Measurements from ENCODE around the gene HSD17B4. TPM values are rescaled to one million over a fixed set of nuclear protein-coding genes. Genes with fewer than 3 reads are reported as not detected.

HSD17B4 gene
- total and polyA plus RNA-seq, 9 of the 15 experiments (the other 6 are each of a cell fraction or from before 2014, with no cell fraction given) = 50.6 to 187 (median 94.6) TPM

GRCh38 chr5:119554597-119554996 is 102.3 kb downstream of the HSD17B4 start:
- no peak overlapping the region for H3K9ac ChIP-seq (ENCODE audit: insufficient read depth in 1 of 2, low read depth in 2 of 2, low read length in 2 of 2)
- H3K27me3 ChIP-seq (ENCODE audit: control insufficient read depth in 2 of 2, insufficient read depth in 2 of 2, low read length in 2 of 2) = no peaks in the 10 kb centered on the region
- H3K9me3 ChIP-seq (replicated peaks; ENCODE audit: control insufficient read depth, insufficient read depth, low read depth, low read length) = no peaks in the 10 kb centered on the region
- no peaks in the 10 kb centered on the region for H4K20me1 ChIP-seq (replicated peaks; ENCODE audit: control insufficient read depth, insufficient read depth, low read length)
- ATAC-seq (no peak), DNase-seq (ENCODE audit: extremely low read depth in 1 of 4, low spot score in 3 of 4) (no peak), FAIRE-seq (no peak)
- no TSS peak for BruUV-seq (replicated peaks)
- intact Hi-C loops (cut with micrococcal nuclease) = no loop called here
- no peaks in the 10 kb centered on the region for H3K79me2 ChIP-seq (ENCODE audit: control insufficient read depth, insufficient read depth, low read length)
- H3K27ac ChIP-seq (ENCODE audit: extremely low read depth, low read depth, low read length) = no peak overlapping the region
- no peaks in the 10 kb centered on the region for H3K36me3 ChIP-seq (ENCODE audit: control insufficient read depth, insufficient read depth, low read length)
- H3K4me3 ChIP-seq = no peak overlapping the region
- H3K9me1 ChIP-seq (ENCODE audit: control insufficient read depth, insufficient read depth, low read length) = no peaks in the 10 kb centered on the region
- H2AFZ ChIP-seq (ENCODE audit: low read depth, low read length) = no peak overlapping the region
- POLR2A ChIA-PET = no interaction called here
- in situ Hi-C loops (cut with MboI) = no loop called here
- CTCF ChIA-PET (ENCODE audit: low intra/inter-chr PET ratio) = no interaction called here
- H3K4me1 ChIP-seq (replicated peaks in 1 of 2; ENCODE audit: control insufficient read depth in 2 of 2, insufficient read depth in 2 of 2, low read length in 2 of 2) = no peaks in the 10 kb centered on the region
- 0% methylated on average over 2 of the region's 2 CpGs for WGBS (ENCODE audit: insufficient coverage, low coverage, missing lambda C conversion rate)
- no peak overlapping the region for H3K4me2 ChIP-seq (ENCODE audit: insufficient read depth, low read length)
- TF ChIP-seq U2AF1 (optimal IDR thresholded peaks at IDR 0.05; ENCODE audit: low read depth, low read length) = peak; percentile 26
- TF ChIP-seq SIX5 (IDR thresholded peaks at IDR 0.05; ENCODE audit: borderline replicate concordance in 1 of 2, insufficient read depth in 1 of 2, low read depth in 1 of 2, low read length in 2 of 2) = no peak

GRCh38 chr5:119570910-119571309 is 118.6 kb downstream of the HSD17B4 start:
- POLR2A ChIA-PET = interaction anchor here (0.6 to 2.1 kb wide), 2 partner anchors 9 to 501 kb away, joined by 3 to 5 read pairs; no protein-coding TSS in a partner anchor
- no peak for DNase-seq (ENCODE audit: extremely low read depth in 1 of 4, low spot score in 3 of 4)
- in situ Hi-C loops (cut with MboI) = no loop called here
- BruUV-seq (replicated peaks) = no TSS peak
- TF ChIP-seq HMBOX1 (IDR thresholded peaks at IDR 0.05) (no peak), ZNF707 (CRISPR knock-in tag; conservative IDR thresholded peaks at IDR 0.05) (no peak), NFIC (IDR thresholded peaks at IDR 0.05) (no peak), MCM3 (IDR thresholded peaks at IDR 0.05) (no peak), ZSCAN29 (IDR thresholded peaks at IDR 0.05) (no peak), YY1 (IDR thresholded peaks at IDR 0.05; ENCODE audit: borderline replicate concordance in 1 of 3, control insufficient read depth in 1 of 3, extremely low read depth in 1 of 3, insufficient read depth in 3 of 3, insufficient read length in 1 of 3, insufficient replicate concordance in 2 of 3, low read depth in 1 of 3, low read length in 2 of 3) (no peak), KAT7 (CRISPR knock-in tag; IDR thresholded peaks at IDR 0.05; ENCODE audit: borderline replicate concordance) (no peak), SRSF1 (IDR thresholded peaks at IDR 0.05; ENCODE audit: low read depth, low read length) (no peak), HNRNPK (IDR thresholded peaks at IDR 0.05; ENCODE audit: low read depth, low read length, poor library complexity, severe bottlenecking) (no peak), FOXP4 (CRISPR knock-in tag; IDR thresholded peaks at IDR 0.05; ENCODE audit: borderline replicate concordance) (no peak), SAFB (IDR thresholded peaks at IDR 0.05; ENCODE audit: borderline replicate concordance, low read depth, low read length) (no peak)
- H3K4me2 ChIP-seq (ENCODE audit: insufficient read depth, low read length) = no peak overlapping the region
- no peaks in the 10 kb centered on the region for H3K4me1 ChIP-seq (replicated peaks in 1 of 2; ENCODE audit: control insufficient read depth in 2 of 2, insufficient read depth in 2 of 2, low read length in 2 of 2)
- H3K9ac ChIP-seq (ENCODE audit: insufficient read depth in 1 of 2, low read depth in 2 of 2, low read length in 2 of 2) = no peak overlapping the region
- no peaks in the 10 kb centered on the region for H3K36me3 ChIP-seq (ENCODE audit: control insufficient read depth, insufficient read depth, low read length)
- no peak for ATAC-seq
- CTCF ChIA-PET (ENCODE audit: low intra/inter-chr PET ratio) = no interaction called here
- no peak for FAIRE-seq
- no peaks in the 10 kb centered on the region for H3K9me3 ChIP-seq (replicated peaks; ENCODE audit: control insufficient read depth, insufficient read depth, low read depth, low read length)
- no peaks in the 10 kb centered on the region for H3K9me1 ChIP-seq (ENCODE audit: control insufficient read depth, insufficient read depth, low read length)
- H3K27ac ChIP-seq (ENCODE audit: extremely low read depth, low read depth, low read length) = no peak overlapping the region
- no peak overlapping the region for H3K4me3 ChIP-seq
- peaks cover 0 to 6% of the 10 kb centered on the region in 2 experiments; a peak in 2 of 5 replicates for H3K27me3 ChIP-seq (ENCODE audit: control insufficient read depth in 2 of 2, insufficient read depth in 2 of 2, low read length in 2 of 2)
- intact Hi-C loops (cut with micrococcal nuclease) = no loop called here
- H4K20me1 ChIP-seq (replicated peaks; ENCODE audit: control insufficient read depth, insufficient read depth, low read length) = no peaks in the 10 kb centered on the region
- H2AFZ ChIP-seq (ENCODE audit: low read depth, low read length) = no peak overlapping the region
- H3K79me2 ChIP-seq (ENCODE audit: control insufficient read depth, insufficient read depth, low read length) = no peaks in the 10 kb centered on the region
